Measurements from ENCODE around the gene RAD51B.

DNA sequence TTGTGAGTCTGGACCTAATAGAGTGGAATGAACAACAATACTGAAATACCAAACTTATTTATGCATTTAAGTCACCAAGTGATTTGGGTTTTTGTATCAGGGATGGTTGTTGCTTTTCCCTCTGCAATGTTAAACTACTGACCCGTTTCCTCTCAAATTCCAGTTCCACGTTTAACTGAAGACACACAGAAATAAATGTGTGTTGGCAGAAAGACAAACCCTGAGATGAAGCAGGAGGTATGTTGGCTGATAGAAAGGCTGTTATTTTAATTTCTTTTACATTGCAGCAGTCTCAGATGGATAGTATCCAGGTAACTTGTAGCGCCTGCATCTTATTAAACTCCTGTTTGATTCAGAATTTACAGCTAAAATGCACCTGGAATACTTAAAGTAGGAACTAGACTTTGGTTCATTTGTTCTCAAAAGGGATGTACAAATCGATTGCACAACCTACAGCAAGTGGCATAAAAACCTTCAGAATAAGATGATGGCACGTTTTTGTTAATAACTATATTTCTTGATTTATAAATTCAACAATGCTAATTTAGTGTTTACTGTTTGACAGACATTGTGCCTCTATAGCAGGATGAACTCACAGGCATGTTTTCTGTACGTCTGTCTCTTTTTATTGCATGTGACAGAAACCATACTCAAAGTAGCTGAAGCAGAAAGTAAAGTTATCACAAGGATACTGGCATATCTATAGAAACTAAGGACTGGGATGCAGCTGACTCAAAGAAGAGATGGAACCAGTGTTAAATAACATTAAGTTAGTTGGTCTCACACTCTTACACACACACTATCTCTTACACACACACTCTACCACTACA lies 567.6 kb downstream of the RAD51B start:
- TF ChIP-seq POLR2AphosphoS5 (IDR thresholded peaks at IDR 0.05; ENCODE audit: low read depth, low read length) = no peak
- TF ChIP-seq, protein P1, sequence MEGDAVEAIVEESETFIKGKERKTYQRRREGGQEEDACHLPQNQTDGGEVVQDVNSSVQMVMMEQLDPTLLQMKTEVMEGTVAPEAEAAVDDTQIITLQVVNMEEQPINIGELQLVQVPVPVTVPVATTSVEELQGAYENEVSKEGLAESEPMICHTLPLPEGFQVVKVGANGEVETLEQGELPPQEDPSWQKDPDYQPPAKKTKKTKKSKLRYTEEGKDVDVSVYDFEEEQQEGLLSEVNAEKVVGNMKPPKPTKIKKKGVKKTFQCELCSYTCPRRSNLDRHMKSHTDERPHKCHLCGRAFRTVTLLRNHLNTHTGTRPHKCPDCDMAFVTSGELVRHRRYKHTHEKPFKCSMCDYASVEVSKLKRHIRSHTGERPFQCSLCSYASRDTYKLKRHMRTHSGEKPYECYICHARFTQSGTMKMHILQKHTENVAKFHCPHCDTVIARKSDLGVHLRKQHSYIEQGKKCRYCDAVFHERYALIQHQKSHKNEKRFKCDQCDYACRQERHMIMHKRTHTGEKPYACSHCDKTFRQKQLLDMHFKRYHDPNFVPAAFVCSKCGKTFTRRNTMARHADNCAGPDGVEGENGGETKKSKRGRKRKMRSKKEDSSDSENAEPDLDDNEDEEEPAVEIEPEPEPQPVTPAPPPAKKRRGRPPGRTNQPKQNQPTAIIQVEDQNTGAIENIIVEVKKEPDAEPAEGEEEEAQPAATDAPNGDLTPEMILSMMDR (IDR thresholded peaks at IDR 0.05) = no peak
- TF ChIP-seq, protein P2, sequence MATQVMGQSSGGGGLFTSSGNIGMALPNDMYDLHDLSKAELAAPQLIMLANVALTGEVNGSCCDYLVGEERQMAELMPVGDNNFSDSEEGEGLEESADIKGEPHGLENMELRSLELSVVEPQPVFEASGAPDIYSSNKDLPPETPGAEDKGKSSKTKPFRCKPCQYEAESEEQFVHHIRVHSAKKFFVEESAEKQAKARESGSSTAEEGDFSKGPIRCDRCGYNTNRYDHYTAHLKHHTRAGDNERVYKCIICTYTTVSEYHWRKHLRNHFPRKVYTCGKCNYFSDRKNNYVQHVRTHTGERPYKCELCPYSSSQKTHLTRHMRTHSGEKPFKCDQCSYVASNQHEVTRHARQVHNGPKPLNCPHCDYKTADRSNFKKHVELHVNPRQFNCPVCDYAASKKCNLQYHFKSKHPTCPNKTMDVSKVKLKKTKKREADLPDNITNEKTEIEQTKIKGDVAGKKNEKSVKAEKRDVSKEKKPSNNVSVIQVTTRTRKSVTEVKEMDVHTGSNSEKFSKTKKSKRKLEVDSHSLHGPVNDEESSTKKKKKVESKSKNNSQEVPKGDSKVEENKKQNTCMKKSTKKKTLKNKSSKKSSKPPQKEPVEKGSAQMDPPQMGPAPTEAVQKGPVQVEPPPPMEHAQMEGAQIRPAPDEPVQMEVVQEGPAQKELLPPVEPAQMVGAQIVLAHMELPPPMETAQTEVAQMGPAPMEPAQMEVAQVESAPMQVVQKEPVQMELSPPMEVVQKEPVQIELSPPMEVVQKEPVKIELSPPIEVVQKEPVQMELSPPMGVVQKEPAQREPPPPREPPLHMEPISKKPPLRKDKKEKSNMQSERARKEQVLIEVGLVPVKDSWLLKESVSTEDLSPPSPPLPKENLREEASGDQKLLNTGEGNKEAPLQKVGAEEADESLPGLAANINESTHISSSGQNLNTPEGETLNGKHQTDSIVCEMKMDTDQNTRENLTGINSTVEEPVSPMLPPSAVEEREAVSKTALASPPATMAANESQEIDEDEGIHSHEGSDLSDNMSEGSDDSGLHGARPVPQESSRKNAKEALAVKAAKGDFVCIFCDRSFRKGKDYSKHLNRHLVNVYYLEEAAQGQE (IDR thresholded peaks at IDR 0.05; ENCODE audit: insufficient read depth in 1 of 2, low read depth in 2 of 2, low read length in 1 of 2) = no peak
- TF ChIP-seq SIN3A (IDR thresholded peaks at IDR 0.05; ENCODE audit: borderline replicate concordance, insufficient read depth, low read depth, low read length) = no peak
- TF ChIP-seq TCF7L2 (IDR thresholded peaks at IDR 0.05; ENCODE audit: low read depth, low read length) = no peak
